Skeletal muscle satellite cell (primary cell): Measurements from ENCODE around the gene AKAP9.

Experiments
- H3K27me3 ChIP-seq: 2 replicates; pipeline ENCODE4 v1.7.0; 2013; ENCODE audit warnings: low read length; ENCODE audit not compliant: control insufficient read depth, insufficient read depth
- H3K36me3 ChIP-seq: 2 replicates; pipeline ENCODE4 v1.7.0; 2013; ENCODE audit warnings: mild to moderate bottlenecking, control low read depth, low read length; ENCODE audit not compliant: insufficient read depth
- H3K4me1 ChIP-seq: 2 replicates; pipeline ENCODE4 v1.7.0; 2013; ENCODE audit warnings: low read length; ENCODE audit not compliant: control insufficient read depth, insufficient read depth
- H3K4me2 ChIP-seq: 2 replicates; pipeline ENCODE4 v1.7.0; 2013; ENCODE audit warnings: mild to moderate bottlenecking, low read length
- H3K4me3 ChIP-seq: 2 replicates; pipeline ENCODE4 v1.7.0; 2013; ENCODE audit warnings: low read length
- H3K9ac ChIP-seq: 2 replicates; pipeline ENCODE4 v1.7.0; 2013; ENCODE audit warnings: mild to moderate bottlenecking, low read depth, low read length, moderate library complexity
- H3K9me3 ChIP-seq: replicated peaks from 2 replicates; pipeline ENCODE4 v1.7.0; 2013; ENCODE audit warnings: mild to moderate bottlenecking, control low read depth, low read length

The AKAP9 gene

GRCh38 chr7:92044940-92045339 lies 104.3 kb downstream of the AKAP9 start:
- Histone ChIP-seq H3K4me1 (no peaks in the 10 kb centered on the region), H3K27me3 (no peaks in the 10 kb centered on the region), H3K36me3 (peaks cover 28% of the 10 kb centered on the region), H3K4me3 (no peak overlapping the region), H3K9me3 (no peaks in the 10 kb centered on the region), H3K4me2 (no peak overlapping the region), H3K9ac (no peak overlapping the region)

DNA sequence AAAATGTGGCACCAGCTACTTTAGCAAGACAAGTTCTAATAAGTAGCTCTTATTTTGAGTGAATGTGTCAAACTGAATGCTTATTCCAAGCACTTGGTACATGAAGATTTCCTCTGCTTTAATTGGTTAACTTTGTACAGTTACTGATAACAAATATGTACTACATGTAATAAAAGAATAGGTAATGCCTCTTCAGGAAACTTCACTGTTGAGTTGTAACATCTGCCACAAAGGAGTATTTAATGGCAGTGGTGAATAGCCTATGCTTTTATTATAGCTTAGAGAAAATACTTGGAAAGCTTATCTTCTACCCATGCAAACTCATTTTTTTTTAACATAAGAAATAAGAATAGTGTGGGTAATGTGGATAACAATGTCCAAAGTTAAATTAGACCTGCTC lies 111.0 kb downstream of the AKAP9 start:
- Histone ChIP-seq H3K36me3 (peaks cover 16% of the 10 kb centered on the region), H3K4me1 (no peaks in the 10 kb centered on the region)

DNA sequence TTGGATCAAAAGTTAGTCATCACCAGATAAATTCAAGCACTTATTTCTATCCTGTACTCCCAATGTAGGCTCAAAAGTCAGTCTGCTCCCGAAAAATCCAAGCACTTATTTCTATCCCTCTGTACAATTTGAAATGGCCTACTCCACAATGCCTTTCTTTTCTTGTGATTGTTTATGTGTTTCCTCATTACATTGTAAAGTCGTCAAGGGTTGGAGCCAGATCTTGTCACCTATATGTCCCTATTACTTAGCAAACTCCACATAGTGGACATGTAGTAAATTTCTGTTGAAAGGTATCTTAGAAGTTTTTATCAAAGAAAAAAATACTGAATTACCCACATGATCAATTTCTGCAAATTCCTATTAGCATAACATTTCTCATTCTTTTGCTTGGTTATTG lies 111.5 kb downstream of the AKAP9 start:
- Histone ChIP-seq H3K4me2 (no peak overlapping the region), H3K36me3 (peaks cover 13% of the 10 kb centered on the region), H3K9me3 (no peaks in the 10 kb centered on the region), H3K27me3 (no peaks in the 10 kb centered on the region), H3K9ac (no peak overlapping the region), H3K4me3 (no peak overlapping the region), H3K4me1 (no peaks in the 10 kb centered on the region)

More for the DNA sequence above, 111.0 kb downstream of the AKAP9 start:
- no peaks in the 10 kb centered on the region for H3K9me3 ChIP-seq
- no peak overlapping the region for H3K9ac ChIP-seq
- H3K4me2 ChIP-seq = no peak overlapping the region
- H3K4me3 ChIP-seq = no peak overlapping the region
- H3K27me3 ChIP-seq = no peaks in the 10 kb centered on the region

- H3K4me2 ChIP-seq = no peak overlapping the region
- no peaks in the 10 kb centered on the region for H3K9me3 ChIP-seq
- H3K4me1 ChIP-seq = no peaks in the 10 kb centered on the region
- no peak overlapping the region for H3K9ac ChIP-seq
- peaks cover 13% of the 10 kb centered on the region for H3K36me3 ChIP-seq
- no peak overlapping the region for H3K4me3 ChIP-seq
- H3K27me3 ChIP-seq = no peaks in the 10 kb centered on the region
These were observed 112.0 kb downstream of the AKAP9 start for GRCh38 chr7:92052684-92053083.

DNA sequence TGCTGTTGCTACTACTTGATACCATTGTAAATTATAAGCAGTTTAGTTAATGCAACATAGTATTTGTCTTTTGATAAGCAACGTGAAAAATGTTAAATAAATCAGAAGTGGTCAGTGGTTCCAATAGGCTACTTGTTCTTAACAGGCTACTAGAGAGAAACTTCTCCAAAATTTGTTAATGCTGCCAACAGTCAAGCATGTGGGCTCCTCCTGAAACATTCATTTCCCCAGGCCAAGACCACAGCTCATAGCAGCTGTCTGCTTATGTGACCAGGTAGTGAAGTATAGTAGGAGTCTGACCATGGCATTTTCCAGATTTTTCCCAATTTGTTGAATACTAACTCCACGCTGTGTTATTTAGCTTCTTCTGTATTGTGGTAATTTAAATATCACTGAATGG lies 112.7 kb downstream of the AKAP9 start:
- Histone ChIP-seq H3K9me3 (no peaks in the 10 kb centered on the region), H3K27me3 (no peaks in the 10 kb centered on the region), H3K4me1 (no peaks in the 10 kb centered on the region), H3K36me3 (peaks cover 13% of the 10 kb centered on the region), H3K4me3 (no peak overlapping the region), H3K4me2 (no peak overlapping the region), H3K9ac (no peak overlapping the region)

GRCh38 chr7:92056286-92056685 lies 115.6 kb downstream of the AKAP9 start:
- Histone ChIP-seq H3K36me3 (peaks cover 7% of the 10 kb centered on the region), H3K4me1 (no peaks in the 10 kb centered on the region), H3K4me3 (no peak overlapping the region), H3K27me3 (no peaks in the 10 kb centered on the region), H3K9me3 (no peaks in the 10 kb centered on the region), H3K9ac (no peak overlapping the region), H3K4me2 (no peak overlapping the region)

- Histone ChIP-seq H3K4me2 (no peak overlapping the region), H3K27me3 (no peaks in the 10 kb centered on the region), H3K9me3 (no peaks in the 10 kb centered on the region), H3K4me3 (no peak overlapping the region), H3K36me3 (peaks cover 7% of the 10 kb centered on the region), H3K4me1 (no peaks in the 10 kb centered on the region), H3K9ac (no peak overlapping the region)
These were observed 116.7 kb downstream of the AKAP9 start for GRCh38 chr7:92057375-92057774.

- no peak overlapping the region for H3K9ac ChIP-seq
These were observed 117.4 kb downstream of the AKAP9 start for GRCh38 chr7:92058040-92058439.

GRCh38 chr7:92058899-92059298 lies 118.2 kb downstream of the AKAP9 start:
- no peaks in the 10 kb centered on the region for H3K4me1 ChIP-seq

More at GRCh38 chr7:92058040-92058439, 117.4 kb downstream of the AKAP9 start:
- Histone ChIP-seq H3K9me3 (no peaks in the 10 kb centered on the region), H3K27me3 (no peaks in the 10 kb centered on the region), H3K36me3 (peaks cover 7% of the 10 kb centered on the region), H3K4me1 (no peaks in the 10 kb centered on the region), H3K4me3 (no peak overlapping the region), H3K4me2 (no peak overlapping the region)

GRCh38 chr7:92061154-92061553 lies 120.5 kb downstream of the AKAP9 start:
- Histone ChIP-seq H3K4me2 (no peak overlapping the region), H3K9me3 (no peaks in the 10 kb centered on the region), H3K4me3 (no peak overlapping the region), H3K9ac (no peak overlapping the region), H3K27me3 (no peaks in the 10 kb centered on the region), H3K36me3 (peaks cover 3% of the 10 kb centered on the region), H3K4me1 (no peaks in the 10 kb centered on the region)

More at GRCh38 chr7:92058899-92059298, 118.2 kb downstream of the AKAP9 start:
- Histone ChIP-seq H3K4me2 (no peak overlapping the region), H3K9me3 (no peaks in the 10 kb centered on the region), H3K36me3 (no peaks in the 10 kb centered on the region), H3K27me3 (no peaks in the 10 kb centered on the region), H3K9ac (no peak overlapping the region), H3K4me3 (no peak overlapping the region)

GRCh38 chr7:92064438-92065029 lies 123.9 kb downstream of the AKAP9 start:
- Histone ChIP-seq H3K4me2 (no peak overlapping the region), H3K27me3 (no peaks in the 10 kb centered on the region), H3K4me1 (no peaks in the 10 kb centered on the region), H3K36me3 (peaks cover 7% of the 10 kb centered on the region), H3K4me3 (no peak overlapping the region), H3K9me3 (no peaks in the 10 kb centered on the region), H3K9ac (no peak overlapping the region)

DNA sequence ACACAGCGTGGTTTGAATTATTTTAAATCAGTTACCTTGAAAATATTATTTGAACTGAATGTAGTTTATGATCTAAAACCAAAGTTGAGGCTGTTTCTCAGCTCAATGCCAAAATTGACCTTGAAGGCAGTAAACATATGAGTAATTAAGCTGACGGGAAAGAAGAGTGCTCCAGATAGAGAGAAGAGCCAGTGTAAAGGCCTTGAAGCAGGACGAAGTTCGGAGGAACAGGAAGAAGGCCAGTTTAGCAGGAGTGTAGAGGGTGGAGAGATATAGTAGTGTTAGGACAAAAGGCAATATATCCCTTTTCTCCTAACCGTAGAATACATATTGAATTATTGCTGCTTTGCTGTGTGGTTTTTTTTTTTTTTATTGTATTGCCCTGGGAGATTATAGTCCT lies 130.4 kb downstream of the AKAP9 start:
- H3K9me3 ChIP-seq = no peaks in the 10 kb centered on the region
- H3K27me3 ChIP-seq = no peaks in the 10 kb centered on the region
- H3K9ac ChIP-seq = no peak overlapping the region
- no peaks in the 10 kb centered on the region for H3K4me1 ChIP-seq
- no peak overlapping the region for H3K4me3 ChIP-seq
- H3K4me2 ChIP-seq = no peak overlapping the region
- H3K36me3 ChIP-seq = peaks cover 15% of the 10 kb centered on the region
